Muscle of leg (tissue), 11 donors: Measurements from ENCODE around the gene GJA3. TPM values are rescaled to one million over a fixed set of nuclear protein-coding genes. Genes with fewer than 3 reads are reported as not detected.

ENCODE experiments used
- DNase-seq: peaks from one replicate; pipeline ENCODE4 v3.0.0; 2013
- H3K27ac ChIP-seq: one replicate; pipeline ENCODE4 v1.5.1; 2013; ENCODE audit warnings: mild to moderate bottlenecking, low read length, control low read depth
- H3K27me3 ChIP-seq: one replicate; pipeline ENCODE4 v1.6.1; 2013; ENCODE audit warnings: low read length; ENCODE audit not compliant: control insufficient read depth, insufficient read depth
- H3K36me3 ChIP-seq: one replicate; pipeline ENCODE4 v1.6.1; 2013; ENCODE audit warnings: low read length; ENCODE audit not compliant: control insufficient read depth, insufficient read depth
- H3K4me1 ChIP-seq: one replicate; pipeline ENCODE4 v1.6.1; 2013; ENCODE audit warnings: low read length; ENCODE audit not compliant: control insufficient read depth, insufficient read depth
- H3K4me3 ChIP-seq: one replicate; pipeline ENCODE4 v1.5.1; 2013; ENCODE audit warnings: low read length, control low read depth
- H3K9me3 ChIP-seq: replicated peaks from 2 replicates; pipeline ENCODE4 v1.6.1; 2013; ENCODE audit warnings: low read depth, low read length; ENCODE audit not compliant: control insufficient read depth
- WGBS: methylation state at CpG from one replicate; pipeline ENCODE4 v1.1.5; 2013; ENCODE audit warnings: missing lambda C conversion rate; ENCODE audit not compliant: insufficient coverage; 5-methylcytosine and 5-hydroxymethylcytosine counted together
- polyA plus RNA-seq, 8 donors: library from polyadenylated mRNA; unstranded; fragments of 120-200 nt; gene quantifications; one replicate each; pipeline versions ENCODE4 v1.2.1 to v1.2.3, GENCODE V29; 2013; ENCODE audit warnings: inconsistent platforms in 1 of 8, low replicate concordance in 1 of 8; ENCODE audit not compliant: insufficient read length in 8 of 8, insufficient read depth in 1 of 8
- total RNA-seq: library from RNA; stranded (reverse); fragments of 120-200 nt; gene quantifications from one replicate; pipeline ENCODE4 v1.2.4, GENCODE V29; 2013

The GJA3 gene
- total and polyA plus RNA-seq, 9 donors: 1.2 to 2.7 (median 2.1) TPM

DNA sequence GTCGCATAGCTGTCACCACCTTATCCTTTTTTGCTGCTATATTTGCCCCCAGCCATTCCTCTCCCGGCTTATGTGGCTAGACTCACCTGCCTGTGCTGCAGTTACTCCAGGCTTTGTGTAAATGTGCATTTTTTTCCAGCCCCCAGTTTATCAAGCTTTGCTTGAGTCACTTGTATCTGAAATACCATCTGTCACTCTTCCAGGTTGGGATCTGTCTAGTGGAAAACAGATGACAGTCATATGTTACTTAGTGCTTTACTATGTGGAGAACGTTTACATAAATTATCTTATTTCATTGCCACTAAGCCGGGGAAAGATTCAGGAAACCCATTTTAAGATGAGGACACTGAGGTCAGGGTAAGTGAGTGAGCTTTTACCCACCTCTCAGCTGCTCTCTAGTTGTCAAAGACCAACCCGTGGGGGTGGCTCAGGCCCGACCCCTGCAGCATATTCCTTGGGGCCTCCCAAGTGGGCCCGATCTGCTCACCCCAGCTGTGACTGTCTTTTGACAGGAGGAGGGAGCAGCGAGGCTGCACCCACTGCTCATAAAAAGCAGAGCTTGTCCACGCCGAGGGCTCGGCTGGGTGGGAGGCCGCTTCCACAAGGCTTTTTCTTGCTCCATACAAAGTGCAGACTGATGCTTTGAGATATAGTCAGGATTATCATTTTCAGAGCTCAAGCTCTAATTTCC lies 24.7 kb upstream of the GJA3 start:
- Histone ChIP-seq H3K27me3 (peaks cover 27% of the 10 kb centered on the region), H3K27ac (no peak overlapping the region), H3K36me3 (no peaks in the 10 kb centered on the region), H3K4me3 (no peak overlapping the region), H3K4me1 (no peaks in the 10 kb centered on the region), H3K9me3 (no peaks in the 10 kb centered on the region)
- DNase-seq: no peak
- WGBS: 52% methylated on average over 10 of the region's 12 CpGs

DNA sequence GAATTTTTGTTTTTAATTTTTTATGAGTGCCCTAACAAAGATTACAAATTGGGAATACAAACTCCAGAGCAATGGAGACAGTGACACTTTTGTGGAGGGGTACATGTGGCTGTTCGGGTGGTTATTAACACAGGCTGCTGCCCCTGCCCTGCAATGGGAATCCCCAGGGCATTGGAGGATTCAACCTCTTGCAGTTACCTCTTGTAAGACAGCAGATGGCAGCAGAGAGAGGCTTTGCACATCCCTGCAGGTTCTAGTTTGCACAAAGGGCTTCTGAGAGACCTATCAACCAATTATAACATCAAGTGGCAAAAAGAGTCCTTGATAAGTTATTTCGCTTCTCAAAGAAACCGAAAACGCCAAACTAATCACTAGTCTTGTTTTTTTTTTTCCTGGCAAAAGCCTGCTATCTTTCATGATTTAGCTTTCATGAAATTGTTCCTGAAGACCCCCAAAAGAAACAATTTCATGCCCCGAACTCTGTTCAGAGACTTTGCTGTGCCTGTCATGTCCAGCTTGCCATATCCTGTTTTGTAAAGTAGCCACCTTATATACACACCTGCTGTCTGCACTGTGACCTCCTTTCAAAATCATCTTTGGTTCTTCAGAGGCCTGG lies 21.5 kb upstream of the GJA3 start:
- DNase-seq: peak; percentile 82
- Histone ChIP-seq H3K27me3 (peaks cover 32% of the 10 kb centered on the region), H3K36me3 (no peaks in the 10 kb centered on the region), H3K27ac (no peak overlapping the region), H3K4me3 (no peak overlapping the region), H3K9me3 (no peaks in the 10 kb centered on the region), H3K4me1 (no peaks in the 10 kb centered on the region)
- 25% methylated on average over 5 of the region's 5 CpGs for WGBS

DNA sequence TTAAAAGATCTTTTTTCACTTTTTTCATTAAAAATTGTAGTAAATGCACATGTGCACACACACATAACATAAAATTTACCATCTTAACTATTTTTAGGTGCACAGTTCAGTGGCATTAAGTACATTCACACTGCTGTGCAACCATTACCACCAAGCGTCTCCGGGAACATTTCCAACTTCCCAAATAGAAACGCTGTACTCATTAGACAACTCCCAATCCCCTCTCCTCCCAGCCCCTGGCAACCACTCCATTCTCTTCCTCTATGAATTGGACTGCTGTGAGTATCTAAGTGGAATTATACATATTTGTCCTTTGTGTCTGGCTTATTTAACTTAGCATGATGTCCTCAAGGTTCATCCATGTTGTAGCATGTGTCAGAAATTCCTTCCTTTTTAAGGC lies 20.3 kb upstream of the GJA3 start:
- H3K27me3 ChIP-seq: peaks cover 41% of the 10 kb centered on the region
- H3K36me3 ChIP-seq: no peaks in the 10 kb centered on the region
- no peak for DNase-seq
- WGBS: 53% methylated on average over 2 of the region's 3 CpGs
- no peak overlapping the region for H3K4me3 ChIP-seq
- H3K9me3 ChIP-seq: no peaks in the 10 kb centered on the region
- peaks cover 3% of the 10 kb centered on the region for H3K4me1 ChIP-seq
- H3K27ac ChIP-seq: no peak overlapping the region

DNA sequence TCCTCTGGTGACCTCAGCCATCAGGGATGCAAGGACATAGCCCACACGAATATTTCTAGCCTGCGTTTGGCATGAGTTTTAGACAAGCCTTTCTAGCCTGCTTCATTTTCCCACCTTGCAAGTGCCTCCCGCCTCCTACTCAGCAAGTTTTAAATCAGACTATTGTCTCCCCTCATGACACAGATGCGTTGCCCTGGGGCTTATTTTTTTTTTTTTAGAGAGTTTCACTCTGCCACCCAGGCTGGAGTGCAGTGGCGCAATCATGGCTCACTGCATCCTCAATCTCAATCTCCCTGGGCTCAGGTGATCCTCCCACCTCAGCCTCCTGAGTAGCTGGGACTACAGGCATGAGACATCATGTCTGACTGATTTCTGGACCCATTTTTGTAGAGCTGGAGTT lies 17.3 kb upstream of the GJA3 start:
- H3K36me3 ChIP-seq: no peaks in the 10 kb centered on the region
- no peak overlapping the region for H3K4me3 ChIP-seq
- no peak overlapping the region for H3K27ac ChIP-seq
- H3K27me3 ChIP-seq: peaks cover 49% of the 10 kb centered on the region
- 84% methylated on average over 4 of the region's 5 CpGs for WGBS
- DNase-seq: no peak
- H3K9me3 ChIP-seq: no peaks in the 10 kb centered on the region
- peaks cover 3% of the 10 kb centered on the region for H3K4me1 ChIP-seq

DNA sequence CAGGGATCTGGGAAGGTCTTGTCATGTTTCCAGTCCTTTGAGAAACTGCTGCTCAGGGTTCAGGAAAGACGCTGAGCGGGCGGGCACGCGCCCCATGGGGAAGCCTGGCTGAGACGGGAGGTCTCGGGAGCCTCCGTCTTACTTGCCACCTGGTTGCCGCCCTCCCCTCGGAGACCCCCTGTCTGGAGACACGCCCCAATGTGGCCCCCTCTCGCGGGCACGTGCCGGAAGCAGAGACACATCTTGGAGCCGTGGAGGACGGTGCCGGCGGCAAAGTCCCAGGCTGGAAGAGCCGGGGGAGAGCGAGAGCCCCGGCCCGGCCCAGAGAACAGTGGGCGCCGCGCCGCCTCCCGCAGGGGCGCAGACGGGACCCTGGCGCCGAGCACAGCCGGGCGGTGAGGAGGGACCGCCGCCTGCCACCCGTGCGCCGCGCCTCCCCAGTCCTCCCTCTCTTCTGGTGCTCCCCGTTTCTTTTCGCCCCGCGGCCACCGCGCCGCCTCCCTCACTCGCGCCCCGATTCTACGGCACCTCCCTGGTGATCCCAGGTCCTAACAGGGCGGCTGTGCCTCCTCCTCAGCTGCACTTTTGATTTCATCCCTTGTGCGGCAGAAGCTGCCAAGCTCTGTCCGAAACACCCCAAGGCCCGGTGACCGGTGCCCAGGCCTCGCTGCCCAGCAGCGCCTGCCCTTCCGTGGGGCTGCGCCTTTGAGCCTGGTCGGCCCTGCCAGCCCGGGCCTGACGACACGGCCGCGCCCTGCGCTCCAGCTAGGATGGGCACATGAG lies 16.4 kb upstream of the GJA3 start:
- Histone ChIP-seq H3K4me3 (no peak overlapping the region), H3K9me3 (no peaks in the 10 kb centered on the region), H3K4me1 (peaks cover 3% of the 10 kb centered on the region), H3K27ac (no peak overlapping the region), H3K27me3 (peaks cover 49% of the 10 kb centered on the region), H3K36me3 (no peaks in the 10 kb centered on the region)
- DNase-seq: no peak
- WGBS: 22% methylated on average over 67 of the region's 67 CpGs

DNA sequence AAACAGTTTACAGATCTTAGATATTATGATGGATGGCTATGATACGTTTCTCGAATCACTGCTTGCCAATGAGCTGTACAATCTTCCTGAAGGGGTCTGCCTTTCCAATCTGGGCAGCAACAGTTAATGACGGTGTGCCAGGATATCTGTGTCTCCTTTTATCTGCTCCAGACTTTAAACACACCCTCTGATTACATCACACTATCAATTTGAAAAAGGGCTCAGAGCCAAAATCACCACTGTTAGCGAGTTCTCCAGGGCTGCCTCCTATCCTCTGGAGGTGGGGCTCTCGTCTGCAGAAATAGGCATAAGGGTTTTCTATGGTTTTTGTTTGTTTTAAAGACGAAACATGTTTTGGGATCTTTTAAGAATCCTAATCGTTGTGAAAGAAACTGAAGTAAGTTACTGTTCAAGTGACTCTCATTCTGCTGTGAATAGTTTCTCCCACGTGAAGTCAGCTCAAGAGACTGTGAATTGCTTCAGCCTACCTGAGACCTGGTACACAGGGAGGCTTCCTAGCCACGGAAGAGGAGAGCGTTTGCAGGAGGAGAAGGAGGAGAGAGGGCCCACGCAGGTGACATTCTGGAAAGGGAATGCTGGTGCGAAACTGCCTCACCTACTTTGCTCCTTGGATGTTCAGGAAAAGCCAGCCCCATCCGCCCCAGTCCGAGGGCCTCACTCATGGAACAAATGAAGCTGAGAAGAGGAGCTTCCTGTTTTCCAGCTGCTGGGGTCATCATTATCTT lies 15.2 kb upstream of the GJA3 start:
- Histone ChIP-seq H3K4me1 (peaks cover 3% of the 10 kb centered on the region), H3K27me3 (peaks cover 49% of the 10 kb centered on the region)

DNA sequence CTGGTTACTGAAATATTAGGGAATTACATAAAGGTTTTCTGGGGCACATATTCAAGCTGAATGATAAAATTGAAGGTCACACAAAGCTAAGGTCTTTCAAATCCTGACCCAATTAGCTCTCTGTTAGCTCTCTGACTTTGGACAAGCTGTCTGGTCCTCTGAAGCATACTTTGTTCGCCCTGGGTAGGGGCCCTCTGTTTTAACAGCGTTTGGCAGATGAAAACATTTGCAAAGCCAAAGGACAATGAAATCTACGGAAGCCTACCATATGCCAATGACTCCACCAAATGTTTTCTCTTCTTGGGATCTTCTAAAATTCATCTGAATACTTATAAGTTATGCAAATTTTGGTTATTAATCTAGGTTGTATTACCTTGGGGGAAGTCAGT lies 14.5 kb upstream of the GJA3 start:
- Histone ChIP-seq H3K27me3 (peaks cover 50% of the 10 kb centered on the region), H3K4me3 (no peak overlapping the region), H3K4me1 (peaks cover 3% of the 10 kb centered on the region), H3K36me3 (no peaks in the 10 kb centered on the region), H3K27ac (no peak overlapping the region), H3K9me3 (no peaks in the 10 kb centered on the region)
- no peak for DNase-seq
- 40% methylated on average over 1 of the region's 3 CpGs for WGBS

More for the DNA sequence above, 15.2 kb upstream of the GJA3 start:
- 79% methylated on average over 9 of the region's 14 CpGs for WGBS
- H3K36me3 ChIP-seq: no peaks in the 10 kb centered on the region
- no peak for DNase-seq
- no peaks in the 10 kb centered on the region for H3K9me3 ChIP-seq
- H3K27ac ChIP-seq: no peak overlapping the region
- H3K4me3 ChIP-seq: no peak overlapping the region

DNA sequence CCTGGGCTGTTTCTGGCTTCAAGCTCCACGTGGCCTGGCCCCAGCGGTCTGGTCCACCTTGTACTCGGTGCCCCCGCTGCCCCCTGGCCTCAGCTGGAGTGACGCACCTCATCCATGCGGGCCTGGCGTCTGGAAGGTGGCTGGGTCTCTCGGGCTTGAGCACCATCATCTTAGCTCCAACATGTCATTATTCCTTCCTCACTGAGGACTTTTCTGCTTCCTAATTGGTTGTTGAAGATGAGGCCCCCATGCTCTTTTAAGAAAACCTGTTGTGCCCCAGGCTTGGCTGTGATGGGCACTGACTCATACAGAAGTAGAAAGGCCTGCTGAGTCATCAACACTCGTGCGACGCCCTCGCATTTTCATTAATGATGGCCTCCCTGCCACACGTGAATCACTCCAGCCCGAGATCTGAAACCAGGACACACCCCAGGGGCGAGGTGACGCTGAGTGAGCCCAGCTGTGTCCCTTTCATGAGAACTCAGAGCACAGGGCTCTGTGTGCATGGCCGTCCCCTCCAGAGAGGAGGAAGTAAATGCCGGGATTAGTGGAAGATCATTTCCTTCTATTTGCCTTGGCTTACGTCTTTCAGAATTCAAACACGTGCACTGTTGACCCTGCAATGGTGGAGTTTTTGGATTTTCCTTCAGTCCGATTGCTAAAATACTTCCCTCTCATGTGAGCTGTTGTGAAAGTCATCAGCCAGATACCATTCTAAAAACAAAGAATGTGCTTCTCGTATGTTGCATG lies 14.0 kb upstream of the GJA3 start:
- WGBS: 48% methylated on average over 16 of the region's 22 CpGs
- H3K9me3 ChIP-seq: no peaks in the 10 kb centered on the region
- H3K27ac ChIP-seq: no peak overlapping the region
- no peaks in the 10 kb centered on the region for H3K36me3 ChIP-seq
- H3K27me3 ChIP-seq: peaks cover 52% of the 10 kb centered on the region
- peaks cover 3% of the 10 kb centered on the region for H3K4me1 ChIP-seq
- H3K4me3 ChIP-seq: no peak overlapping the region
- DNase-seq: peak; percentile 38

DNA sequence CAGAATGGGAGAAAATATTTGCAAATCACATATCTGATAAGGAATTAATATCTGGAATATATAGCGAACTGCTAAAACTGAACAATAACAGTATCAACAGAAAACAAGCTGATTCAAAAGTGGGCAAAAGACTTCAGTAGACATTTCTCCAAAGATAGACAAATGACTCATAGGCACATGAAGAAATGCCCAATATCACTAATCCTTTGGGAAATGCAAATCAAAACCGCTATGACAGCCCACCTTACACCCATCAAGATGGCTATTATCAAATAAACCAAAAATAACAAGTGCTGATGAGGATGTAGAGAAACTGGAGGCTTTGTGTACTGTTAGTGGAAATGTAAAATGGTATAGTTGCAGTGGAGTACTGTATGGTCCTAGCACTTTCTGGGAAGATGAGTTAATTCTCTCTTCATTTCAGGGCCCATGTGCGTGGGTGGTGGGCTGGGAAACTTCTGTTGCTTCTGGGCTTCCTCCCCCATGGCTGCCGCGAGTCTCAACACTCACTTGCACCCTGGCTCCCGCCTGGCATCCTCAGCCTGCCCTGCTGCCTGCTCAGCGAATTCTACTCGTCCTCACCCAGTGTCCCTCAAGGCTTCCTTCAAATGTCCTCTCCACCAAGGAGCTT lies 12.4 kb upstream of the GJA3 start:
- 78% methylated on average over 6 of the region's 8 CpGs for whole genome bisulfite sequencing
- Histone ChIP-seq H3K4me1 (peaks cover 3% of the 10 kb centered on the region), H3K9me3 (no peaks in the 10 kb centered on the region), H3K27ac (no peak overlapping the region), H3K4me3 (no peak overlapping the region), H3K36me3 (no peaks in the 10 kb centered on the region), H3K27me3 (peaks cover 50% of the 10 kb centered on the region)
- no peak for DNase-seq
